Osteoblast (primary cell): ENCODE measurements around the gene PHF19. TPM values are rescaled to one million over a fixed set of nuclear protein-coding genes. Genes with fewer than 3 reads are reported as not detected.

ENCODE experiments used
- DNase-seq: peaks from one replicate; pipeline ENCODE4 v3.0.0; 2011; ENCODE audit warnings: low spot score, mixed read lengths; ENCODE audit not compliant: insufficient read length; ENCODE audit errors: missing footprints
- H2AFZ ChIP-seq: 2 replicates; pipeline ENCODE4 v1.6.0; 2011; ENCODE audit warnings: mild to moderate bottlenecking, low read length
- H3K27ac ChIP-seq: 2 replicates; pipeline ENCODE4 v1.5.1; 2011; ENCODE audit warnings: mild to moderate bottlenecking, low read depth, low read length, moderate library complexity
- H3K27me3 ChIP-seq: 2 replicates; pipeline ENCODE4 v1.6.0; 2012; ENCODE audit warnings: mild to moderate bottlenecking, control low read depth, inconsistent platforms, low read length, moderate library complexity; ENCODE audit not compliant: insufficient read depth
- H3K36me3 ChIP-seq: 2 replicates; pipeline ENCODE4 v1.5.1; 2011; ENCODE audit warnings: mild to moderate bottlenecking, low read length, control low read depth, moderate library complexity; ENCODE audit not compliant: insufficient read depth
- H3K4me1 ChIP-seq: 2 replicates; pipeline ENCODE4 v1.5.1; 2011; ENCODE audit warnings: mild to moderate bottlenecking, low read length, control low read depth, moderate library complexity; ENCODE audit not compliant: insufficient read depth
- H3K4me2 ChIP-seq: 2 replicates; pipeline ENCODE4 v1.6.0; 2011; ENCODE audit warnings: mild to moderate bottlenecking, low read length; ENCODE audit not compliant: insufficient read depth
- H3K4me3 ChIP-seq: fragments of 200-600 bp; sonication (generic); 3 replicates; pipeline ENCODE4 v1.5.1; 2012; ENCODE audit warnings: mild to moderate bottlenecking, low read length, inconsistent platforms; ENCODE audit not compliant: insufficient read depth
- H3K79me2 ChIP-seq: 2 replicates; pipeline ENCODE4 v1.6.0; 2012; ENCODE audit warnings: mild to moderate bottlenecking, low read length, control low read depth, inconsistent platforms; ENCODE audit not compliant: insufficient read depth
- H3K9me3 ChIP-seq: 2 replicates; pipeline ENCODE4 v1.5.1; 2011; ENCODE audit warnings: low read depth, low read length, control low read depth
- H4K20me1 ChIP-seq: 2 replicates; pipeline ENCODE4 v1.6.0; 2012; ENCODE audit warnings: mild to moderate bottlenecking, low read length, control low read depth; ENCODE audit not compliant: insufficient read depth
- total RNA-seq: library from RNA; depleted of rRNA; stranded (reverse); fragments of >200 nt; gene quantifications from 2 replicates; pipeline ENCODE4 v1.2.3, GENCODE V29; 2012
- TF ChIP-seq, protein P1 (sequence below): IDR thresholded peaks from 2 replicates; pipeline ENCODE4 v1.5.1; 2011; ENCODE audit warnings: mild to moderate bottlenecking, low read depth, low read length, moderate library complexity; ENCODE audit errors: extremely low read depth

Gene PHF19
- total RNA-seq, 1 donor, result 16.6 TPM

DNA sequence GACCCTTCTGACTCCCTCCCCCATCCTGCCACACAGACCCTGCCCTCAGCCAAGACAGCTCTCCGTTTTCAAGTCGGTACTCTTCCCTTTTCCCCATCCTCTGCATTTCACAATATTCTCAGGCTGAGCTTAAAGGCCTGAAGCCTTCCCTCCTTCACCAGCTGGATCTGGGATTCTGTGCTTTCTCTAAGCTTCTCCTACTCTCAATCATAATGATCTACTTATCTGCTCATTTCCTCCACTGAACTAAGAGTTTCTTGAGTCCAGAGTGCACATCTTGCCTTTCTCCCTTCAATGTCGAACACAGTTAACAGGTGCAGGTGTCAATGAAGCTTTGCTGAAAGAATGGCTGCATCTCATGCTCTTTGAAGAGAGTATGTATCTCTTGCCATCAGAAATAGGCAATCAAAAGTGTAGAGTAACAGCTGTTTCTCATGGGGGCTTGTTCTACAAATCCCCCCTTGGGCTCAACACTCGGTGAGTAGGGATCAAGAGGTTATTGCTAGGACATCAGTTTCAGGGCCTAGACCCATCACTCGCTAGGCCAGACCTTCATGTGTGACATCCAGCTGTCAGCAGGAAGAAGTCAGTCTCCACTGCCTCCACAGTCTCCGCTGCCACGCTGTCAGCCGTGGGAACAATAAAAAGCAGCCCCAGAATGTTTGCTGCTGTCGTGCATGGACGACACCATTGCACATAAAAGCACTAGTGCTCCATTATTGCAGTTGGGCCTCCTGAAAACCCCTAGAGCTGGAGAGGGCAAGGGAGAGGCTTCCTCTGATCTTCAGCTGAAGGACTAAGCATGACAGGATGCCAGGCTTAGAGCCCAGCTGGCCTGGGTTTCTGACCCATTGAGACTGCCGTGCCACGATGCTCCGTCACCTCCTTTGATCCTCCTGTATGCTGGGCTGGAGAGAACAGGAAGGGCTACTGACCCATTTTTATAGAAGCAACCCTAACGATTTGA is 25.9 kb upstream of the PHF19 start:
- no peak for DNase-seq
- Histone ChIP-seq H4K20me1 (no peaks in the 10 kb centered on the region), H3K27me3 (peaks cover 9% of the 10 kb centered on the region), H3K27ac (no peak overlapping the region), H3K36me3 (no peaks in the 10 kb centered on the region), H3K4me2 (no peak overlapping the region), H3K4me3 (no peak overlapping the region), H3K9me3 (no peaks in the 10 kb centered on the region), H3K79me2 (no peaks in the 10 kb centered on the region), H2AFZ (no peak overlapping the region), H3K4me1 (no peaks in the 10 kb centered on the region)
- TF ChIP-seq, protein P1, sequence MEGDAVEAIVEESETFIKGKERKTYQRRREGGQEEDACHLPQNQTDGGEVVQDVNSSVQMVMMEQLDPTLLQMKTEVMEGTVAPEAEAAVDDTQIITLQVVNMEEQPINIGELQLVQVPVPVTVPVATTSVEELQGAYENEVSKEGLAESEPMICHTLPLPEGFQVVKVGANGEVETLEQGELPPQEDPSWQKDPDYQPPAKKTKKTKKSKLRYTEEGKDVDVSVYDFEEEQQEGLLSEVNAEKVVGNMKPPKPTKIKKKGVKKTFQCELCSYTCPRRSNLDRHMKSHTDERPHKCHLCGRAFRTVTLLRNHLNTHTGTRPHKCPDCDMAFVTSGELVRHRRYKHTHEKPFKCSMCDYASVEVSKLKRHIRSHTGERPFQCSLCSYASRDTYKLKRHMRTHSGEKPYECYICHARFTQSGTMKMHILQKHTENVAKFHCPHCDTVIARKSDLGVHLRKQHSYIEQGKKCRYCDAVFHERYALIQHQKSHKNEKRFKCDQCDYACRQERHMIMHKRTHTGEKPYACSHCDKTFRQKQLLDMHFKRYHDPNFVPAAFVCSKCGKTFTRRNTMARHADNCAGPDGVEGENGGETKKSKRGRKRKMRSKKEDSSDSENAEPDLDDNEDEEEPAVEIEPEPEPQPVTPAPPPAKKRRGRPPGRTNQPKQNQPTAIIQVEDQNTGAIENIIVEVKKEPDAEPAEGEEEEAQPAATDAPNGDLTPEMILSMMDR, result no peak

DNA sequence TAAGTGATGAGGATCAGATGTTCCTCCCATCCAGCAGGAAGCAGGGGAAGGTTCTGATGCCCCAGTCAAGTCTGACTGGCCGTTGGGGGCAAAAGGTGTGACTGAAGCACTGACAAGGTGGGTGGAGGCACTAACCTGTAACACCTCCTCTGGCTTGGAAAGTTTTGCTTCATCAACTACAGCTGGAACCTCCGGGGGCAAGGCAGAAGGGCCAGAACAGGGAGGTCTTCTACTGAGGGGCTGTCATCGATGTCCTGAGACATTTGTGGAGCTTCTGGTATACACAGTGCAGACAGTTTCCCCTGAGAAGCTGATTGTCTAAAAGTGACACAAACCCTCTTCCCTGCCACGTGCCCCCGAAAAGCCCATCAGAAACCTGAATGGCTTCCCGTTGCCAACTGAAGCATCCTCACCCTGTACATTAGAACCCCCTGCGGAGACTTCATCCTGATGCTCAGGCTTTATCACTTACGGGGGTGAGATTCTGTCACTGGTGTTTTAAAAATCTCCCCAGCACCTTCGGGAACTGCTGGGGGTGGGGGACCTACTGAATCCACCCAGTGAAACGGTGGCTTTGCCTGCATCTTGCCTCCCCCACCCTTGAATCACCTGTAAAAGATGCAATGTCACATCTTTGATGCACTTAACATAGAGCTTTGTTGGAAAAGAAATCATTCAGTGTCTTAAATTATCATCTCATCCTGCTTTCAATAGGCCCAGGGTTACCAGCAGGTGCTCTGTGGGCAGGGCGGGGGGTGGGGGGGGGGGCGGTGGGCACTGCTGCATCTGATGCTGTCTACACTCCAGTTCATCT is 25.0 kb upstream of the PHF19 start:
- no peaks in the 10 kb centered on the region for H3K4me1 ChIP-seq
- H3K27ac ChIP-seq, result no peak overlapping the region
- TF ChIP-seq, protein P1, result no peak
- H3K4me3 ChIP-seq, result no peak overlapping the region
- peaks cover 9% of the 10 kb centered on the region for H3K27me3 ChIP-seq
- no peaks in the 10 kb centered on the region for H3K9me3 ChIP-seq
- H3K4me2 ChIP-seq, result no peak overlapping the region
- H2AFZ ChIP-seq, result no peak overlapping the region
- no peak for DNase-seq
- no peaks in the 10 kb centered on the region for H3K36me3 ChIP-seq
- no peaks in the 10 kb centered on the region for H3K79me2 ChIP-seq
- H4K20me1 ChIP-seq, result no peaks in the 10 kb centered on the region

GRCh38 chr9:120900824-120901223 is 23.8 kb upstream of the PHF19 start:
- Histone ChIP-seq H4K20me1 (no peaks in the 10 kb centered on the region), H2AFZ (no peak overlapping the region), H3K36me3 (no peaks in the 10 kb centered on the region), H3K4me1 (no peaks in the 10 kb centered on the region), H3K79me2 (no peaks in the 10 kb centered on the region), H3K4me2 (no peak overlapping the region), H3K4me3 (no peak overlapping the region), H3K27me3 (peaks cover 12% of the 10 kb centered on the region), H3K9me3 (no peaks in the 10 kb centered on the region), H3K27ac (no peak overlapping the region)
- TF ChIP-seq, protein P1, result no peak
- DNase-seq, result no peak

- Histone ChIP-seq H2AFZ (no peak overlapping the region), H3K4me1 (peaks cover 4% of the 10 kb centered on the region), H3K27me3 (peaks cover 22% of the 10 kb centered on the region), H3K27ac (no peak overlapping the region), H3K9me3 (no peaks in the 10 kb centered on the region), H3K4me2 (no peak overlapping the region), H3K79me2 (no peaks in the 10 kb centered on the region), H4K20me1 (no peaks in the 10 kb centered on the region), H3K4me3 (no peak overlapping the region), H3K36me3 (no peaks in the 10 kb centered on the region)
- DNase-seq, result no peak
- TF ChIP-seq, protein P1, result no peak
Measured at GRCh38 chr9:120899490-120900068, 22.6 kb upstream of the PHF19 start.
